ENCODE data around the gene MLKL.

DNA sequence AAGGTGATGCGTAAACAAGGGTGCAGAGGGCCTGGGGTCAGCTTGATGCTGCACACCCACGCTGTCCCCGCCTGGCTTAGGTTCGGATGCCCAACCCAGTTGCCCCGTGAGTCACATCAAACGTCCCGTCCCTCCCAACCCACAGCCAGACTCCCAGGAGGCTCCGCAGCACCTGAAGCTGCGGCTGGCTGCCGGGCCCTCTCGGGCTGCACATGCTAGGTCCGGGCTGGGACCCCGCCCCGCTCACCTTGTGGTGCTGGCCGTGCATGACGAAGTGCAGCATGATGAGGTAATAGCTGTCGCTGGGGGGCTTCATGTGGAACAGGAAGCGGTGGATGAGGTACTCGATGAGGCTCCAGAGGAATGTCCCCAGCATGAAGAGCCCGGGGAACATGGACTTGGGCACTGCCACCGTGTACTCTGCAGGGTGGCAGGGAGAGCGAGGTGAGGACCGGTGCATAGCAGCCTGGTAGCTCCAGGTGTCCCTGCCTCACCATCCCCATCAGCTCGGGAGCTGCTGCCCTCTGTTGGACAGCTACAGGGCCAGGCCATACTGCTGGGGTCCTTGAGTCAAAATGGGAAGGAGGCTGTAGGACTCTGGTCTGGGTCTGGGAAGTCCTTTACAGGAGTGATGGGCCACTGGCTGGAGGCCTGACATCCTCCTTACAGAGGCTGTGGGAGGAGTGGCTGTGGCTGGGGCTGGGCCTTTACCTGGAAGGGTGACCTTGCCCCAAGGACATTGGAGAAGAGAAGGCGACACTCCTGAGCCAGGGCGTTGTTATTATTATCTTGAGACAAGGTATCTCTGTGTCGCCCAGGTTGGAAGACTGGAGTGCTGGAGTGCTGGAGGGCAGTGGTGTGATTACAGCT lies 18.3 kb upstream of the MLKL start:
- no peak for TF ChIP-seq POLR2A (IDR thresholded peaks at IDR 0.05)
- TF ChIP-seq, protein P1, sequence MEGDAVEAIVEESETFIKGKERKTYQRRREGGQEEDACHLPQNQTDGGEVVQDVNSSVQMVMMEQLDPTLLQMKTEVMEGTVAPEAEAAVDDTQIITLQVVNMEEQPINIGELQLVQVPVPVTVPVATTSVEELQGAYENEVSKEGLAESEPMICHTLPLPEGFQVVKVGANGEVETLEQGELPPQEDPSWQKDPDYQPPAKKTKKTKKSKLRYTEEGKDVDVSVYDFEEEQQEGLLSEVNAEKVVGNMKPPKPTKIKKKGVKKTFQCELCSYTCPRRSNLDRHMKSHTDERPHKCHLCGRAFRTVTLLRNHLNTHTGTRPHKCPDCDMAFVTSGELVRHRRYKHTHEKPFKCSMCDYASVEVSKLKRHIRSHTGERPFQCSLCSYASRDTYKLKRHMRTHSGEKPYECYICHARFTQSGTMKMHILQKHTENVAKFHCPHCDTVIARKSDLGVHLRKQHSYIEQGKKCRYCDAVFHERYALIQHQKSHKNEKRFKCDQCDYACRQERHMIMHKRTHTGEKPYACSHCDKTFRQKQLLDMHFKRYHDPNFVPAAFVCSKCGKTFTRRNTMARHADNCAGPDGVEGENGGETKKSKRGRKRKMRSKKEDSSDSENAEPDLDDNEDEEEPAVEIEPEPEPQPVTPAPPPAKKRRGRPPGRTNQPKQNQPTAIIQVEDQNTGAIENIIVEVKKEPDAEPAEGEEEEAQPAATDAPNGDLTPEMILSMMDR (IDR thresholded peaks at IDR 0.05) = no peak
- no peak for TF ChIP-seq EP300 (IDR thresholded peaks at IDR 0.05; ENCODE audit: low read depth)

All from transverse colon (tissue), 3 donors.